Measurements from ENCODE around the gene IGFLR1.

IGFLR1 gene

DNA sequence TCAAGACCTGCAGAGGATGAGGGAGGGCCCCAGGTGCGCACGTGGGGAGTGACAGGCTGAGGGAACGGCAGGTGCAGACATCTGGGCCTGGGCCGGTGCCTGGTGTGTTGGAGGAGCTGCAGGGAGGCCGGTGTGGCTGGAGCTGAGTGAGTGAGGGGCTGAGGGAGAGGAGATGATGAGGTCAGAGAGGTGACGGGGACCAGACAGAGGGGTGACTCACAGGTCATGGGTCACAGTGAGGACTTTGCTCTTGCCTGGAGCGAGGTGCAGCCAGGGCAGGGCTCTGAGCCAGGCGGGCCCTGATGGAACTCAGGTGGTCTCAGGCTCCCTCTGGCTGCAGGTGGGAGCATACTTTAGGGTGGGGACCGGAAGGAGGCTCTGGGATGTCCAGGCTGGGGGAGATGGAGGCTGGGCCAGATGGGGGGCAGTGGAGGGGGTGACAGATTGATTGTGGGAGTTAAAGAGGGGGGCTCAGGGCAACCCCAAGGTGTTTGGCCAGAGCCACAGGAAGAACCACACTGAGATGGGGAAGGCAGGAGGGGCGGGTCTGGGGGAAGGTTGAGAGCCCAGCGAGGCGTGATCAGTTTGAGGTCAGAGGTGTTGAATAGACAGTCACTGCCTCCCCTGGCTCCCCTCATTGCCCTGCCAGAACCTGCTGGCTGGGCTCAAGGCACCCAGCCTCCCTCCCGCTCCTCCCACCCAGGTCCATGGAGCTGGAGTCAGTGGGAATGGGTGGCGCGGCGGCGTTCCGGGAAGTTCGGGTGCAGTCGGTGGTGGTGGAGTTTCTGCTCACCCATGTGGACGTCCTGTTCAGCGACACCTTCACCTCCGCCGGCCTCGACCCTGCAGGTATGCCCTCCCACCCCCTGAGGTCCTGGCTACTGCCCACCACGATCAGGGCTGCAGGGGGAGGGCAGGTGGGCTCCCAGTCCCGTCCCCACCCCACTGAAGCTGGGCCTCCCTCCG lies 41.5 kb upstream of the IGFLR1 start:
- no peak for DNase-seq (ENCODE audit: low read depth)
- TF ChIP-seq, protein P1, sequence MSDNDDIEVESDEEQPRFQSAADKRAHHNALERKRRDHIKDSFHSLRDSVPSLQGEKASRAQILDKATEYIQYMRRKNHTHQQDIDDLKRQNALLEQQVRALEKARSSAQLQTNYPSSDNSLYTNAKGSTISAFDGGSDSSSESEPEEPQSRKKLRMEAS (IDR thresholded peaks at IDR 0.05; ENCODE audit: low read depth, low read length) = no peak
- TF ChIP-seq MYC (IDR thresholded peaks at IDR 0.05; ENCODE audit: low read depth, low read length) (no peak), POLR2A (IDR thresholded peaks at IDR 0.05; ENCODE audit: extremely low read depth, insufficient read length) (no peak), CTCF (IDR thresholded peaks at IDR 0.05; ENCODE audit: low read depth, low read length) (no peak)
- H3K4me3 ChIP-seq (ENCODE audit: low read depth, low read length) = no peak overlapping the region

- DNase-seq (ENCODE audit: low read depth) = no peak
- TF ChIP-seq, protein P1 (IDR thresholded peaks at IDR 0.05; ENCODE audit: low read depth, low read length) = no peak
- TF ChIP-seq POLR2A (IDR thresholded peaks at IDR 0.05; ENCODE audit: extremely low read depth, insufficient read length) = no peak
- TF ChIP-seq CTCF (IDR thresholded peaks at IDR 0.05; ENCODE audit: low read depth, low read length) = no peak
- no peak for TF ChIP-seq MYC (IDR thresholded peaks at IDR 0.05; ENCODE audit: low read depth, low read length)
These were observed 40.3 kb upstream of the IGFLR1 start for GRCh38 chr19:35782589-35782988.

DNA sequence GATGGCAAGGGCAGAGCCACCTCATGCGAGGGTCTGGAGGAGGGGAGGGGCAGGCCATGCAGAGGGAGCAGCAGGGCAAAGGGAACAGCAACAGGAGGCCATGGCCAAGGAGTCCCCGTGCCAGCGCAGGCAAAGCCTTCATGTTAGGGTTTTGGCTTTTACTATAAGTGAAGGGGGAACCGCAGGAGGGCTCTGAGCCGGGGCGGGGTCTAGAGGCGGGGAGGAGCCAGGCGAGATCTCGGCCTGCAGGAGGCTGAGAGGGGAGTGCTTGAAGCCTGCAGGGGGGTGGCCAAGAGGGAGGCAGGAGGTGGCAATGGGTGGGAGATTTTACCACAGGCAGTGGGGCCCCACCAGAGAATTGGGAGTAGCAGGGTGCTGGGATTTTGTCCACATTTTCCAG lies 39.4 kb upstream of the IGFLR1 start:
- no peak for DNase-seq (ENCODE audit: low read depth)
- no peak for TF ChIP-seq MYC (IDR thresholded peaks at IDR 0.05; ENCODE audit: low read depth, low read length)
- no peak for TF ChIP-seq CTCF (IDR thresholded peaks at IDR 0.05; ENCODE audit: low read depth, low read length)
- no peak for TF ChIP-seq POLR2A (IDR thresholded peaks at IDR 0.05; ENCODE audit: extremely low read depth, insufficient read length)
- TF ChIP-seq, protein P1 (IDR thresholded peaks at IDR 0.05; ENCODE audit: low read depth, low read length) = no peak
- no peak overlapping the region for H3K4me3 ChIP-seq (ENCODE audit: low read depth, low read length)

More at GRCh38 chr19:35782589-35782988, 40.3 kb upstream of the IGFLR1 start:
- no peak overlapping the region for H3K4me3 ChIP-seq (ENCODE audit: low read depth, low read length)

- no peak overlapping the region for H3K4me3 ChIP-seq (ENCODE audit: low read depth, low read length)
- no peak for DNase-seq (ENCODE audit: low read depth)
These were observed 38.5 kb upstream of the IGFLR1 start for GRCh38 chr19:35780717-35781116.

DNA sequence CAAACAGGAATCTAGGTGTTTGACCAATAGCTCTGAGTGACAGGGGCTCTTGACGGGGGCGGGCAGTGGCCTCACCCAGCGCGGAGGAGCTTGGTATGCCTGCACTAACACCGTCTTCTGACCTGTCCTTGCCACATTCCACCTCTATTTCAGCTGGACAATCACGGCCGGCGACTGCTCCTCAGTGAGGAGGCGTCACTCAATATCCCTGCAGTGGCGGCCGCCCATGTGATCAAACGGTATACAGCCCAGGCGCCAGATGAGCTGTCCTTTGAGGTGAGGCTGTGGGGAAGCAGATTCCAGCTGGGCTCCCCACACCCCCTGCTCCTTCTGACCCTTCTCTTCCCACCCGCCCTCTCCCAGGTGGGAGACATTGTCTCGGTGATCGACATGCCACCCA lies 37.8 kb upstream of the IGFLR1 start:
- TF ChIP-seq CTCF (IDR thresholded peaks at IDR 0.05; ENCODE audit: low read depth, low read length) (no peak), POLR2A (IDR thresholded peaks at IDR 0.05; ENCODE audit: extremely low read depth, insufficient read length) (no peak), MYC (IDR thresholded peaks at IDR 0.05; ENCODE audit: low read depth, low read length) (no peak)
- TF ChIP-seq, protein P1 (IDR thresholded peaks at IDR 0.05; ENCODE audit: low read depth, low read length) = no peak
- no peak overlapping the region for H3K4me3 ChIP-seq (ENCODE audit: low read depth, low read length)
- DNase-seq (ENCODE audit: low read depth) = no peak

More at GRCh38 chr19:35780717-35781116, 38.5 kb upstream of the IGFLR1 start:
- no peak for TF ChIP-seq POLR2A (IDR thresholded peaks at IDR 0.05; ENCODE audit: extremely low read depth, insufficient read length)
- TF ChIP-seq, protein P1 (IDR thresholded peaks at IDR 0.05; ENCODE audit: low read depth, low read length) = no peak
- no peak for TF ChIP-seq CTCF (IDR thresholded peaks at IDR 0.05; ENCODE audit: low read depth, low read length)
- TF ChIP-seq MYC (IDR thresholded peaks at IDR 0.05; ENCODE audit: low read depth, low read length) = no peak

All from NB4 (cell line).